ENCODE measurements around the gene LGMN.
"Not testable (repeated sequence)": the region's sequence is repeated elsewhere in the genome, so short reads cannot be mapped to it uniquely, and the experiment has no call there.

GRCh38 chr14:92763666-92764631 lies 15.5 kb upstream of the LGMN start:
- TF ChIP-seq TEAD4 (IDR thresholded peaks at IDR 0.05; ENCODE audit: borderline replicate concordance, insufficient read depth); RCOR1 (IDR thresholded peaks at IDR 0.05; ENCODE audit: low read length); TCF12 (IDR thresholded peaks at IDR 0.05); MAX (IDR thresholded peaks at IDR 0.05; ENCODE audit: low read depth); CTCF (IDR thresholded peaks at IDR 0.05); POLR2AphosphoS5 (IDR thresholded peaks at IDR 0.05; ENCODE audit: low read depth, low read length); SIN3A (IDR thresholded peaks at IDR 0.05; ENCODE audit: borderline replicate concordance, low read depth, low read length); ZBTB33 (IDR thresholded peaks at IDR 0.05; ENCODE audit: borderline replicate concordance, low read depth); EP300 (IDR thresholded peaks at IDR 0.05; ENCODE audit: borderline replicate concordance in 1 of 2, low read depth in 1 of 2, low read length in 1 of 2); YY1 (IDR thresholded peaks at IDR 0.05; ENCODE audit: low read depth); FOXJ3 (CRISPR knock-in tag; IDR thresholded peaks at IDR 0.05); RXRA (IDR thresholded peaks at IDR 0.05; ENCODE audit: borderline replicate concordance, low read depth): not testable (repeated sequence)
